CD14-positive monocyte (primary cell): ENCODE data around the gene STOML3. TPM values are rescaled to one million over a fixed set of nuclear protein-coding genes. Genes with fewer than 3 reads are reported as not detected.

Experiments
- DNase-seq, 3 donors: peaks; one replicate each; pipeline ENCODE4 v3.0.0-alpha.2; 2011 to 2022
- H2AFZ ChIP-seq: 2 replicates; pipeline ENCODE4 v1.6.0; 2012; ENCODE audit warnings: mild to moderate bottlenecking, low read depth, low read length, inconsistent platforms; ENCODE audit not compliant: insufficient read depth, poor library complexity, severe bottlenecking
- H3K27ac ChIP-seq, 2 donors: 1 replicate in 1 of 2; 2 replicates in 1 of 2; pipeline ENCODE4 v1.5.1; 2012 to 2013; ENCODE audit warnings: low read length in 2 of 2, control low read depth in 1 of 2, inconsistent platforms in 1 of 2, low read depth in 1 of 2, mild to moderate bottlenecking in 1 of 2
- H3K27me3 ChIP-seq, 2 donors: one replicate each; pipeline versions ENCODE4 v1.6.0 to v1.6.1; 2011 to 2013; ENCODE audit warnings: low read length in 2 of 2; ENCODE audit not compliant: control insufficient read depth in 2 of 2, insufficient read depth in 2 of 2
- H3K36me3 ChIP-seq, 2 donors: replicated peaks in 1 of 2; 1 replicate in 1 of 2; 2 replicates in 1 of 2; pipeline versions ENCODE4 v1.5.1 to v1.6.1; 2012 to 2013; ENCODE audit warnings: low read length in 2 of 2, control low read depth in 1 of 2, inconsistent platforms in 1 of 2, mild to moderate bottlenecking in 1 of 2; ENCODE audit not compliant: insufficient read depth in 2 of 2, control insufficient read depth in 1 of 2
- H3K4me1 ChIP-seq, 2 donors: 1 replicate in 1 of 2; 2 replicates in 1 of 2; pipeline versions ENCODE4 v1.5.1 to v1.6.1; 2012 to 2013; ENCODE audit warnings: low read length in 2 of 2, control low read depth in 1 of 2, inconsistent platforms in 1 of 2, mild to moderate bottlenecking in 1 of 2, moderate library complexity in 1 of 2; ENCODE audit not compliant: insufficient read depth in 2 of 2, control insufficient read depth in 1 of 2
- H3K4me2 ChIP-seq: replicated peaks from 2 replicates; pipeline ENCODE3; 2012; ENCODE audit warnings: low read length, moderate library complexity, mild to moderate bottlenecking; ENCODE audit not compliant: poor library complexity, severe bottlenecking; ENCODE audit errors: extremely low read depth
- H3K4me3 ChIP-seq, 3 experiments: fragments of 200-600 bp in 1 of 3; sonication (generic) in 1 of 3; replicated peaks in 1 of 3; 1 replicate in 2 of 3; 2 replicates in 1 of 3; pipeline ENCODE4 v1.5.1; 2011 to 2013; ENCODE audit warnings: low read length in 3 of 3, mild to moderate bottlenecking in 3 of 3, control low read depth in 2 of 3, low read depth in 2 of 3, inconsistent platforms in 1 of 3, moderate library complexity in 1 of 3
- H3K79me2 ChIP-seq: 2 replicates; pipeline ENCODE4 v1.6.0; 2012; ENCODE audit warnings: mild to moderate bottlenecking, control low read depth, inconsistent platforms, low read length, moderate library complexity; ENCODE audit not compliant: insufficient read depth
- H3K9ac ChIP-seq: 2 replicates; pipeline ENCODE4 v1.6.0; 2017; ENCODE audit warnings: low read length, mild to moderate bottlenecking; ENCODE audit not compliant: insufficient read depth, poor library complexity, severe bottlenecking
- H3K9me3 ChIP-seq, 2 donors: replicated peaks in 1 of 2; 1 replicate in 1 of 2; 2 replicates in 1 of 2; pipeline versions ENCODE4 v1.5.1 to v1.6.1; 2012 to 2013; ENCODE audit warnings: low read length in 2 of 2, control low read depth in 1 of 2; ENCODE audit not compliant: control insufficient read depth in 1 of 2, insufficient read depth in 1 of 2
- H4K20me1 ChIP-seq: 2 replicates; pipeline ENCODE4 v1.6.0; 2012; ENCODE audit warnings: mild to moderate bottlenecking, low read length, control low read depth, moderate library complexity; ENCODE audit not compliant: insufficient read depth
- H3K27ac Mint-ChIP-seq, 7 donors: one replicate each; pipeline ENCODE4 v1.8.0; 2020; ENCODE audit warnings: mild to moderate bottlenecking in 7 of 7, mixed read lengths in 7 of 7, moderate library complexity in 6 of 7, inconsistent platforms in 2 of 7
- H3K27me3 Mint-ChIP-seq, 3 donors: one replicate each; pipeline ENCODE4 v1.8.0; 2021 to 2022; ENCODE audit warnings: low read depth in 3 of 3, mild to moderate bottlenecking in 3 of 3, mixed read lengths in 3 of 3, moderate library complexity in 3 of 3, inconsistent platforms in 1 of 3
- H3K36me3 Mint-ChIP-seq, 2 donors: one replicate each; pipeline ENCODE4 v1.8.0; 2020; ENCODE audit warnings: mixed read lengths in 2 of 2, inconsistent platforms in 1 of 2, mild to moderate bottlenecking in 1 of 2
- H3K4me1 Mint-ChIP-seq: one replicate; pipeline ENCODE4 v1.8.0; 2020; ENCODE audit warnings: mild to moderate bottlenecking, mixed read lengths
- H3K4me3 Mint-ChIP-seq, 2 donors: one replicate each; pipeline ENCODE4 v1.8.0; 2020; ENCODE audit warnings: mild to moderate bottlenecking in 2 of 2, mixed read lengths in 2 of 2, moderate library complexity in 1 of 2
- H3K9me3 Mint-ChIP-seq, 7 donors: one replicate each; pipeline ENCODE4 v1.8.0; 2020 to 2022; ENCODE audit warnings: mixed read lengths in 7 of 7, mild to moderate bottlenecking in 6 of 7, moderate library complexity in 6 of 7, inconsistent platforms in 2 of 7
- CTCF ChIP-seq: fragments of 200-600 bp; IDR thresholded peaks from one replicate; pipeline ENCODE4 v1.8.0; 2022; ENCODE audit warnings: antibody characterized with exemption, mild to moderate bottlenecking
- WGBS: methylation state at CpG from one replicate; pipeline ENCODE4 v1.1.5; 2013; ENCODE audit warnings: missing lambda C conversion rate; ENCODE audit not compliant: insufficient coverage; 5-methylcytosine and 5-hydroxymethylcytosine counted together
- intact Hi-C, 2 donors: fragments of 100-400 bp; cut with micrococcal nuclease; formaldehyde crosslinking; loops; one replicate each; pipeline versions ENCODE4 v1.15.0 to v1.15.1; 2023
- polyA minus RNA-seq: library from RNA; depleted of rRNA, polyadenylated mRNA; stranded (reverse); fragments of >200 nt; gene quantifications from 2 replicates; pipeline ENCODE4 v1.2.3, GENCODE V29; 2012
- polyA plus RNA-seq, 3 donors: library from polyadenylated mRNA; depleted of rRNA in 1 of 3; unstranded in 2 of 3; stranded (reverse) in 1 of 3; fragments of 300-500 nt in 2 of 3; fragments of >200 nt in 1 of 3; fragmentation: Illumina TruSeq in 2 of 3; gene quantifications; 1 replicate in 2 of 3; 2 replicates in 1 of 3; pipeline ENCODE4 v1.2.3, GENCODE V29; 2012 to 2021
- total RNA-seq, 12 experiments: library from RNA in 1 of 12; stranded (reverse) in 1 of 12; fragments of 120-200 nt in 1 of 12; gene quantifications; one replicate each; pipeline ENCODE4 v1.2.4 and lab custom pipeline; 2013 to 2026; ENCODE audit warnings: mixed read lengths in 6 of 12, inconsistent platforms in 1 of 12

STOML3 gene
- total RNA-seq (2013), result not detected
- not detected for polyA plus RNA-seq
- not detected in 2 replicates for polyA minus RNA-seq
- total RNA-seq (lab: John Stamatoyannopoulos, UW), result 0 to 0.46 (median 0) reads per million in 11 experiments

DNA sequence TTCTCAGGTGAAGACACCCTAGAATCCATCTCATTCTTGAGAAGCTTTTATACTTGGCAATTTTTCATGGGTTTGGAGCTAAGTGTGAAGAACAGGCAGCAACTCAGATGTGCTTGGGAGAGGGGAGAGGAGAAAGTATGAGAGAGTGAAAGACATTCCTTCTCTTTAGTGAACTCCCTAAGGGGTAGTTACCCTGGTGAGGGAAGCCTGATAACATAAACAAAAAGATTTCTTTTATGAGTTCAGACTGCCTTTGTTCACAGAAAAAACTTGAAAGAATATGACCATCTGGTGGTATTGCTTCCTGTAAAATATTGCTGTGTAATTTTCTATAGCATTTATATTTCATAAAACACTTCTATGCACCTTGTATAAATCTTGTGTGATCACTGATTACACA, at the start of gene STOML3:
STOML3 (minus strand) TSS at position 139 of the 400 bp plus-strand sequence; CDS start at position 29, 110 bp downstream.
- Histone ChIP-seq H3K27ac (no peak within 1 kb of the TSS), H3K36me3 (no peaks in the 10 kb centered on the region), H3K4me2 (no peak within 1 kb of the TSS), H3K79me2 (no peaks in the 10 kb centered on the region), H3K9ac (no peak within 1 kb of the TSS), H3K27me3 (no peaks in the 10 kb centered on the region), H2AFZ (no peak within 1 kb of the TSS), H3K4me1 (no peaks in the 10 kb centered on the region), H3K9me3 (no peaks in the 10 kb centered on the region), H4K20me1 (no peaks in the 10 kb centered on the region), H3K4me3 (no peak within 1 kb of the TSS)
- H3K27ac Mint-ChIP-seq, result no peak within 1 kb of the TSS
- DNase-seq, result no peak
- no peaks in the 10 kb centered on the region for H3K4me1 Mint-ChIP-seq
- peaks cover 0 to 1% (median 0%) of the 10 kb centered on the region in 3 donors for H3K27me3 Mint-ChIP-seq
- no peak for TF ChIP-seq CTCF
- no peak within 1 kb of the TSS for H3K4me3 Mint-ChIP-seq
- intact Hi-C loops, result no loop called here
- peaks cover 0 to 4% (median 0%) of the 10 kb centered on the region in 7 donors for H3K9me3 Mint-ChIP-seq
- no peaks in the 10 kb centered on the region for H3K36me3 Mint-ChIP-seq

GRCh38 chr13:39040206-39040605, 49.6 kb upstream of the STOML3 start:
- peaks cover 0 to 3% (median 2%) of the 10 kb centered on the region in 3 donors for H3K27me3 Mint-ChIP-seq
- Histone ChIP-seq H3K79me2 (peaks cover 78% of the 10 kb centered on the region), H3K27ac (peak overlapping the region; percentile 64 to 91), H3K36me3 (peaks cover 12 to 28% of the 10 kb centered on the region in 2 donors), H3K27me3 (no peaks in the 10 kb centered on the region), H3K9me3 (no peaks in the 10 kb centered on the region), H3K4me2 (peak overlapping the region; percentile 81), H3K4me3 (peak overlapping the region; percentile 24 to 84 (median 29)), H3K4me1 (peaks cover 42 to 47% of the 10 kb centered on the region in 2 donors), H4K20me1 (peaks cover 20% of the 10 kb centered on the region), H2AFZ (peak overlapping the region; percentile 30), H3K9ac (peak overlapping the region; percentile 12)
- no peaks in the 10 kb centered on the region for H3K9me3 Mint-ChIP-seq
- H3K27ac Mint-ChIP-seq, result peak overlapping the region; percentile 96 to 99 (median 97)
- TF ChIP-seq CTCF, result no peak
- DNase-seq, result peak in 1 of 3 donors; percentile 28
- peak overlapping the region; percentile 93 to 99 for H3K4me3 Mint-ChIP-seq
- WGBS, result no CpG with 5 or more reads among the region's 1 CpG
- peaks cover 43% of the 10 kb centered on the region for H3K4me1 Mint-ChIP-seq
- peaks cover 25 to 26% of the 10 kb centered on the region in 2 donors for H3K36me3 Mint-ChIP-seq
- intact Hi-C loops, result no loop called here
